MCF 10A (cell line): ENCODE data around the gene TRMT112. TPM values are rescaled to one million over a fixed set of nuclear protein-coding genes. Genes with fewer than 3 reads are reported as not detected.

Source experiments
- BruUV-seq: library from RNA; stranded (reverse); fragments of 400-500 nt; replicated peaks from 2 replicates; lab custom pipeline; 2021; lab: Mats Ljungman, UMichigan
- CTCF ChIA-PET: fragments of 300-600 bp; sonication (Branson Sonifier 250); formaldehyde crosslinking; extraction: SDS; loops from one replicate; lab custom pipeline; 2021; ENCODE audit warnings: antibody characterized with exemption, inconsistent platforms; lab: Yijun Ruan, JAX
- POLR2A ChIA-PET: fragments of 300-600, 350-650 bp; sonication (Branson Sonifier 250); formaldehyde crosslinking; extraction: SDS; loops from one replicate; lab custom pipeline; 2020; ENCODE audit warnings: antibody characterized with exemption, inconsistent platforms; lab: Yijun Ruan, JAX
- DNase-seq: peaks from one replicate; pipeline ENCODE4 v3.0.0-alpha.2; 2018; ENCODE audit not compliant: unreplicated experiment
- H3K27ac Mint-ChIP-seq: one replicate; pipeline ENCODE4 v1.8.0; 2022; ENCODE audit warnings: mild to moderate bottlenecking, low read depth, mixed read lengths; ENCODE audit not compliant: unreplicated experiment
- H3K27me3 Mint-ChIP-seq: one replicate; pipeline ENCODE4 v1.8.0; 2022; ENCODE audit warnings: mixed read lengths; ENCODE audit not compliant: insufficient read depth, unreplicated experiment
- H3K36me3 Mint-ChIP-seq: one replicate; pipeline ENCODE4 v1.8.0; 2022; ENCODE audit warnings: mild to moderate bottlenecking, moderate library complexity, mixed read lengths; ENCODE audit not compliant: insufficient read depth, unreplicated experiment
- H3K4me1 Mint-ChIP-seq: one replicate; pipeline ENCODE4 v1.8.0; 2022; ENCODE audit warnings: mixed read lengths; ENCODE audit not compliant: insufficient read depth, unreplicated experiment
- H3K4me3 Mint-ChIP-seq: one replicate; pipeline ENCODE4 v1.8.0; 2022; ENCODE audit warnings: mild to moderate bottlenecking, moderate library complexity, mixed read lengths; ENCODE audit not compliant: unreplicated experiment
- H3K9me3 Mint-ChIP-seq: one replicate; pipeline ENCODE4 v1.8.0; 2022; ENCODE audit warnings: mixed read lengths; ENCODE audit not compliant: unreplicated experiment
- CTCF ChIP-seq: fragments of 200-600 bp; IDR thresholded peaks from one replicate; pipeline ENCODE4 v1.8.0; 2022; ENCODE audit warnings: antibody characterized with exemption, mild to moderate bottlenecking; ENCODE audit not compliant: unreplicated experiment
- intact Hi-C: fragments of 100-400 bp; cut with micrococcal nuclease; formaldehyde crosslinking; loops from 2 replicates; pipeline ENCODE4 v1.14.1; 2022
- total RNA-seq: library from RNA; stranded (reverse); gene quantifications from 2 replicates; pipeline ENCODE4 v1.2.3, GENCODE V29; 2022

Gene TRMT112
- total RNA-seq, 1 experiment from 2014 or later: 284 TPM

DNA sequence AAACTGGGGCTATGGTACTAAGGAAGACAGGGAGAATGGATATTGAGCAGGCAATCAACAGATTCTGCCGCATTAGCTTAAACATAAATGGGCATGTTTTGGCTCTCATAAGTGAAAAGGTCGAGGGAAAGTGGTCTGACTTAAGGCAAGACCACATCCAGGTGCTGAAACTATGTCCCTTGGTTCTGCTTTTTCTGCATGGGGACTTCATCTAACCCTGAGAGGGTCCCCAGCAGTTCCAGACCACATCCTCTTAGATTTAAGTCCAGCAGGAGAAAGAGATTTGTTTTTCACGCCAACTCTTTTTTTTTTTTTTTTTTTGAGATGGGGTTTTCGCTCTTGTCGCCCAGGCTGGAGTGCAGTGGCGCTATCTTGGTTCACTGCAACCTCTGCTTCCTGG lies 47.1 kb upstream of the TRMT112 start:
- no peaks in the 10 kb centered on the region for H3K27me3 Mint-ChIP-seq
- H3K27ac Mint-ChIP-seq: no peak overlapping the region
- no peak for DNase-seq
- POLR2A ChIA-PET: interaction anchor here (0.6 kb wide), 1 partner anchor 11 kb away, joined by 3 read pairs; no protein-coding TSS in a partner anchor
- no TSS peak for BruUV-seq
- intact Hi-C loops: no loop called here
- no peaks in the 10 kb centered on the region for H3K9me3 Mint-ChIP-seq
- CTCF ChIA-PET: interaction anchor here (0.6 to 0.7 kb wide), 2 partner anchors 46 to 86 kb away, joined by 3 read pairs; no protein-coding TSS in a partner anchor
- H3K4me1 Mint-ChIP-seq: peaks cover 9% of the 10 kb centered on the region
- no peak overlapping the region for H3K4me3 Mint-ChIP-seq
- TF ChIP-seq CTCF: no peak
- peaks cover 55% of the 10 kb centered on the region for H3K36me3 Mint-ChIP-seq

- no TSS peak for BruUV-seq
Observed at GRCh38 chr11:64362339-64362738, 45.0 kb upstream of the TRMT112 start.

GRCh38 chr11:64361659-64362058 lies 44.3 kb upstream of the TRMT112 start:
- intact Hi-C loops: no loop called here
- POLR2A ChIA-PET: no interaction called here
- no peak for DNase-seq
- peaks cover 45% of the 10 kb centered on the region for H3K36me3 Mint-ChIP-seq
- peaks cover 22% of the 10 kb centered on the region for H3K4me1 Mint-ChIP-seq
- CTCF ChIA-PET: interaction anchor here (0.8 kb wide), 1 partner anchor 57 kb away, joined by 3 read pairs; no protein-coding TSS in a partner anchor
- H3K27ac Mint-ChIP-seq: no peak overlapping the region
- TF ChIP-seq CTCF: no peak
- no TSS peak for BruUV-seq
- H3K27me3 Mint-ChIP-seq: no peaks in the 10 kb centered on the region
- no peak overlapping the region for H3K4me3 Mint-ChIP-seq
- no peaks in the 10 kb centered on the region for H3K9me3 Mint-ChIP-seq

More at GRCh38 chr11:64362339-64362738, 45.0 kb upstream of the TRMT112 start:
- TF ChIP-seq CTCF: no peak
- ChIA-PET POLR2A (no interaction called here), CTCF (no interaction called here)
- DNase-seq: no peak
- Mint-ChIP-seq H3K36me3 (peaks cover 50% of the 10 kb centered on the region), H3K9me3 (no peaks in the 10 kb centered on the region), H3K4me3 (no peak overlapping the region), H3K27me3 (no peaks in the 10 kb centered on the region), H3K4me1 (peaks cover 20% of the 10 kb centered on the region), H3K27ac (no peak overlapping the region)
- intact Hi-C loops: no loop called here

GRCh38 chr11:64360448-64360921 lies 43.1 kb upstream of the TRMT112 start:
- no peak for DNase-seq
- H3K9me3 Mint-ChIP-seq: no peaks in the 10 kb centered on the region
- peak overlapping the region; percentile 8 for H3K27ac Mint-ChIP-seq
- peaks cover 33% of the 10 kb centered on the region for H3K36me3 Mint-ChIP-seq
- intact Hi-C loops: no loop called here
- no peaks in the 10 kb centered on the region for H3K27me3 Mint-ChIP-seq
- ChIA-PET POLR2A (interaction anchor here (0.6 to 2.1 kb wide), 6 partner anchors 12 to 556 kb away, joined by 3 to 9 read pairs (median 4); partner anchors contain the start of gene PPP1R14B), CTCF (interaction anchor here (0.6 to 3.2 kb wide), 8 partner anchors 37 to 298 kb away, joined by 3 to 17 read pairs (median 4); no protein-coding TSS in a partner anchor)
- peak overlapping the region; percentile 82 for H3K4me3 Mint-ChIP-seq
- peaks cover 27% of the 10 kb centered on the region for H3K4me1 Mint-ChIP-seq
- BruUV-seq: no TSS peak
- TF ChIP-seq CTCF: no peak
